Measurements from ENCODE around the gene BICRA. TPM values are rescaled to one million over a fixed set of nuclear protein-coding genes. Genes with fewer than 3 reads are reported as not detected.
A peak's percentile ranks its signal among the peaks of the same experiment; 100 is the strongest.
"Not testable (repeated sequence)": the region's sequence is repeated elsewhere in the genome, so short reads cannot be mapped to it uniquely, and the experiment has no call there.

Gene BICRA
- total RNA-seq, 1 experiment from 2014 or later, result 24.4 TPM

DNA sequence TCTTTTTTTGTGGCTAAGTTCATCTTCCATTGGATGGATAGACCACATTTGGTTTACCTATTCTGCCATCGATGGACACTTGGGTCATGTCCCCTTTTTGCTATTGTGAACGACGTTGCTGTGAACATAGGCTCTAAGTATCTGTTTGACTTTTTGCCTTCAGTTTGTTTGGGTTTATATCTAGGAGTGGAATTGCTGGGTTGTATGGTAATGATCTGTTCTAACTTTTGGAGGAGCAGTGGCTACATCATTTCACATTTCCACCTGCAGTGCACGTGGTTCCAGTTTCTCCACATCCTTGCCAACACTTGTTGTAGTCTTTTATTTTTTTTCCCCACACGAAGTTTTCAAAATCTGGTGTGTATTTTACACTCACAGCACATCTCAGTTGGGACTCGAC, 21.7 kb downstream of the BICRA start:
- Mint-ChIP-seq H3K27me3 (ENCODE audit: unreplicated experiment) (no peaks in the 10 kb centered on the region), H3K27ac (ENCODE audit: unreplicated experiment) (no peak overlapping the region), H3K4me1 (ENCODE audit: low read depth, unreplicated experiment) (peaks cover 25% of the 10 kb centered on the region), H3K4me3 (ENCODE audit: low read depth, unreplicated experiment) (no peak overlapping the region), H3K9me3 (ENCODE audit: low read depth, unreplicated experiment) (no peaks in the 10 kb centered on the region), H3K36me3 (ENCODE audit: insufficient read depth, unreplicated experiment) (peaks cover 36% of the 10 kb centered on the region)
- TF ChIP-seq, protein P1, sequence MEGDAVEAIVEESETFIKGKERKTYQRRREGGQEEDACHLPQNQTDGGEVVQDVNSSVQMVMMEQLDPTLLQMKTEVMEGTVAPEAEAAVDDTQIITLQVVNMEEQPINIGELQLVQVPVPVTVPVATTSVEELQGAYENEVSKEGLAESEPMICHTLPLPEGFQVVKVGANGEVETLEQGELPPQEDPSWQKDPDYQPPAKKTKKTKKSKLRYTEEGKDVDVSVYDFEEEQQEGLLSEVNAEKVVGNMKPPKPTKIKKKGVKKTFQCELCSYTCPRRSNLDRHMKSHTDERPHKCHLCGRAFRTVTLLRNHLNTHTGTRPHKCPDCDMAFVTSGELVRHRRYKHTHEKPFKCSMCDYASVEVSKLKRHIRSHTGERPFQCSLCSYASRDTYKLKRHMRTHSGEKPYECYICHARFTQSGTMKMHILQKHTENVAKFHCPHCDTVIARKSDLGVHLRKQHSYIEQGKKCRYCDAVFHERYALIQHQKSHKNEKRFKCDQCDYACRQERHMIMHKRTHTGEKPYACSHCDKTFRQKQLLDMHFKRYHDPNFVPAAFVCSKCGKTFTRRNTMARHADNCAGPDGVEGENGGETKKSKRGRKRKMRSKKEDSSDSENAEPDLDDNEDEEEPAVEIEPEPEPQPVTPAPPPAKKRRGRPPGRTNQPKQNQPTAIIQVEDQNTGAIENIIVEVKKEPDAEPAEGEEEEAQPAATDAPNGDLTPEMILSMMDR (IDR thresholded peaks at IDR 0.05; ENCODE audit: unreplicated experiment), result no peak
- intact Hi-C loops (cut with micrococcal nuclease; ENCODE audit: unreplicated experiment), result no loop called here
- BruUV-seq (replicated peaks), result no TSS peak
- DNase-seq, result no peak
- CTCF ChIA-PET, result no interaction called here

DNA sequence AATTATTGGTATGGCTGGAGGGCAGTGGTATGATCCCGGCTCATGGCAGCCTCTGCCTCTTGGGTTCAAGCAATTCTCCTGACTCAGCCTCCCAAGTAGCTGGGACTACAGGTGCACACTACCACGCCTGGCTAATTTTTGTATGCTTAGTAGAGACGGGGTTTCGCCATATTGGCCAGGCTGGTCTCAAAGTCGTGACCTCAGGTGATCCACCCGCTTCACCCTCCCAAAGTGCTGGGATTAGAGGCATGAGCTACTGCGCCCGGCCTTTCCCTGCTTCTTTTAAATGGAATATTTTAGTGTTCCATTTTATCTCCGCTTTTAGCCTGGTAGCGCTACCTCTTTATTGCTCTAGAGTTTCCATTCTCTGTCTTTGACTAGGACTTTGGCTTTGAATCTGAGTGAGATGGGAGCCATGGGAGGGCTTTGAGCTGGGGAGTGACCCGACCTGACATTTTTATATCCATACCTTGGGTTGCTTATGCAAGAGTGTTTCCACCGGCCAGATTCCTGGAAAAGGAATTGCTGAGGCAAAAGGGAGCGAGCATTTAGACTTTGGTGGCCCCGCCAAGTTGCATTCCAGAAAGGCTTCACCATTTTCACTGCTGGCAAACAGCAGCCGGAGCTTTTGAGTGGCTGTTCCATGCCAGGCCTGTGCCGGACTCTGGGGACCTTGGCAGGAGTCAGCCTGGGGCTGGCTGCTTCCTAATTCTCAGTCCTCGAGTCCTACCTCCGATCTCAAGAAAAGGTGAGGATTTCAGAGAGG, 22.9 kb downstream of the BICRA start:
- Mint-ChIP-seq H3K4me3 (ENCODE audit: low read depth, unreplicated experiment) (no peak overlapping the region), H3K27ac (ENCODE audit: unreplicated experiment) (no peak overlapping the region), H3K9me3 (ENCODE audit: low read depth, unreplicated experiment) (no peaks in the 10 kb centered on the region), H3K4me1 (ENCODE audit: low read depth, unreplicated experiment) (peaks cover 31% of the 10 kb centered on the region), H3K27me3 (ENCODE audit: unreplicated experiment) (no peaks in the 10 kb centered on the region), H3K36me3 (ENCODE audit: insufficient read depth, unreplicated experiment) (peaks cover 32% of the 10 kb centered on the region)
- no TSS peak for BruUV-seq (replicated peaks)
- DNase-seq, result no peak
- TF ChIP-seq, protein P1 (IDR thresholded peaks at IDR 0.05; ENCODE audit: unreplicated experiment), result no peak
- intact Hi-C loops (cut with micrococcal nuclease; ENCODE audit: unreplicated experiment), result no loop called here
- CTCF ChIA-PET, result interaction anchor here (1.0 kb wide), 1 partner anchor 71 kb away, joined by 7 read pairs; no protein-coding TSS in a partner anchor

DNA sequence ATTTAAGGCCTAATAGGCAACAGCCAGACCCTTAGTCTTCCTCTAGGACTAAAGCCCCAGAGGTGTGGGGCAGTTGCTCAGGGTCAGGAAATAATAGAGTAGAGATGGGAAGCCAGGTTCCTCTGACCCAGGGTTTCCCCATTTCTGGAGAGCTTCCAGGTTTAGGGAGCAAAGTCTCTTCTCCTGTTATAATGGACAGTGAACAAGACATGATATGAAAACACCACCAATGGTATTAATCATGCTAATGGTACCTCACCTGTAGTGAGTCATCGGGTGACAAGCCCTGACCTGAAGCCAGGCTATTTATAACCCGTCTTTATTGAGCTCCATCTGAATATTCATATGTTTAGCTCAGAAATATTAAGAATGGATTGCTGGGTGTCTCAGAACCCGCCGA, 24.6 kb downstream of the BICRA start:
- peaks cover 22% of the 10 kb centered on the region for H3K4me1 Mint-ChIP-seq (ENCODE audit: low read depth, unreplicated experiment)
- intact Hi-C loops (cut with micrococcal nuclease; ENCODE audit: unreplicated experiment), result no loop called here
- peak; percentile 25 for DNase-seq
- H3K36me3 Mint-ChIP-seq (ENCODE audit: insufficient read depth, unreplicated experiment), result peaks cover 32% of the 10 kb centered on the region
- TF ChIP-seq, protein P1 (IDR thresholded peaks at IDR 0.05; ENCODE audit: unreplicated experiment), result no peak
- H3K27me3 Mint-ChIP-seq (ENCODE audit: unreplicated experiment), result no peaks in the 10 kb centered on the region
- H3K9me3 Mint-ChIP-seq (ENCODE audit: low read depth, unreplicated experiment), result no peaks in the 10 kb centered on the region
- CTCF ChIA-PET, result interaction anchor here (0.5 to 1.5 kb wide), 7 partner anchors 9 to 338 kb away, joined by 3 to 6 read pairs (median 3); no protein-coding TSS in a partner anchor
- peak overlapping the region; percentile 42 for H3K27ac Mint-ChIP-seq (ENCODE audit: unreplicated experiment)
- BruUV-seq (replicated peaks), result no TSS peak
- H3K4me3 Mint-ChIP-seq (ENCODE audit: low read depth, unreplicated experiment), result no peak overlapping the region

DNA sequence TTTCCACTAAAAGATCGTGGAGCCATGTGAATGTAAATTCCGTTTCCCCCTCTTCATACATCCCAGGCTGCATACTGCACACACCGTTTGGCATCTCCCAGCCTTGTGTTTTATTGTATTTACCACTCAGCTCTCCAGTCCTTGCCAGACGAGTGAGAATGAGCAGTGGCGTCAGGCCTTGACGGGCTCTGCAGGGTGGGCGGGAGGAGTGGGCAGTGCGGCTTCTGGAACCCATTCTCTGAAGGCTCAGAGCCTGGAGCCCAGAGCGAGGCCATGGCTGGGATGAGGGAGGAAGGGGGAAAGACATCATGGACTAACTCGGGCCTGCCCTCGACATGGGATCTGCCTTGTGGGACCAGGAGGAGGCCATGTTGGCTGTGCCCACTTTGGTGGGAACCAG, 25.1 kb downstream of the BICRA start:
- H3K4me3 Mint-ChIP-seq (ENCODE audit: low read depth, unreplicated experiment), result no peak overlapping the region
- TF ChIP-seq, protein P1 (IDR thresholded peaks at IDR 0.05; ENCODE audit: unreplicated experiment), result no peak
- H3K27ac Mint-ChIP-seq (ENCODE audit: unreplicated experiment), result no peak overlapping the region
- no peaks in the 10 kb centered on the region for H3K27me3 Mint-ChIP-seq (ENCODE audit: unreplicated experiment)
- H3K36me3 Mint-ChIP-seq (ENCODE audit: insufficient read depth, unreplicated experiment), result peaks cover 31% of the 10 kb centered on the region
- peaks cover 19% of the 10 kb centered on the region for H3K4me1 Mint-ChIP-seq (ENCODE audit: low read depth, unreplicated experiment)
- no peaks in the 10 kb centered on the region for H3K9me3 Mint-ChIP-seq (ENCODE audit: low read depth, unreplicated experiment)
- no peak for DNase-seq
- no TSS peak for BruUV-seq (replicated peaks)
- CTCF ChIA-PET, result interaction anchor here (0.5 to 1.5 kb wide), 7 partner anchors 9 to 339 kb away, joined by 3 to 6 read pairs (median 3); no protein-coding TSS in a partner anchor
- intact Hi-C loops (cut with micrococcal nuclease; ENCODE audit: unreplicated experiment), result no loop called here

DNA sequence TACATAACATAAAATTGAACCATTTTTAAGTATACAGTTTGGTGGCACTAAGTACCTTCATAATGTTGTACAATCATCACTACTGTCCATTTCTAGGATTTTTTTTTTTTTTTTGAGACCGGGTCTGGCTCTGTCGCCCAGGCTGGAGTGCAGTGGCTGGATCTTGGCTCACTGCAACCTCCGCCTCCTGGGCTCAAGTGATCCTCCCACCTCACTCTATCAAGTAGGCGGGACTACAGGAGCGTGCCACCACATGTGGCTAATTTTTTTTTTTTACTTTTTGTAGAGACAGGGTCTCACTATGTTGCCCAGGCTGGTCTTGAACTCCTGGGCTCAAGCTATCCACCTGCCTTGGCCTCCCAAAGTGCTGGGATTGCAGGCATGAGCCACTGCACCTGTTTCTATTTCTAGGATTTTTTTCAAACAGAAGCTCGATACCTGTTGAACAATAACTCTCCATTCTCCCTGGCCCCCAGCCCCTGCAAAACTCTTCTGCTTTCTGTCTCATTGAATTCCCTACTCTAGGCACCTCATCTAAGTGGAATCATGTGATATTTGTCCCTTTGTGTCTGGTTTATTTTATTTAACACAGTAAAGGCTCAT, 26.3 kb downstream of the BICRA start:
- H3K9me3 Mint-ChIP-seq (ENCODE audit: low read depth, unreplicated experiment); H3K27me3 Mint-ChIP-seq (ENCODE audit: unreplicated experiment); BruUV-seq (replicated peaks); DNase-seq; H3K27ac Mint-ChIP-seq (ENCODE audit: unreplicated experiment); CTCF ChIA-PET; H3K4me3 Mint-ChIP-seq (ENCODE audit: low read depth, unreplicated experiment); intact Hi-C loops (cut with micrococcal nuclease; ENCODE audit: unreplicated experiment): not testable (repeated sequence)
- H3K4me1 Mint-ChIP-seq (ENCODE audit: low read depth, unreplicated experiment), result peaks cover 19% of the 10 kb centered on the region
- peaks cover 25% of the 10 kb centered on the region for H3K36me3 Mint-ChIP-seq (ENCODE audit: insufficient read depth, unreplicated experiment)
